Prostate gland (tissue), 2 donors: ENCODE data around the gene IP6K2. TPM values are rescaled to one million over a fixed set of nuclear protein-coding genes. Genes with fewer than 3 reads are reported as not detected.

Experiments
- DNase-seq: peaks from one replicate; pipeline ENCODE4 v3.0.0-alpha.2; 2019; ENCODE audit warnings: low spot score
- H3K27ac ChIP-seq, 2 donors: fragments of 200-600 bp; sonication (generic); 2 replicates each; pipeline ENCODE4 v1.5.1; 2017 to 2019
- H3K27me3 ChIP-seq: fragments of 200-600 bp; sonication (generic); replicated peaks from 2 replicates; pipeline ENCODE4 v1.5.1; 2019; ENCODE audit not compliant: insufficient read depth
- H3K36me3 ChIP-seq, 2 donors: fragments of 200-600 bp; sonication (generic); 1 replicate in 1 of 2; 2 replicates in 1 of 2; pipeline versions ENCODE4 v1.5.1 to v1.8.1; 2017 to 2019
- H3K4me1 ChIP-seq: fragments of 200-600 bp; sonication (generic); replicated peaks from 2 replicates; pipeline ENCODE4 v1.5.1; 2019
- H3K4me3 ChIP-seq, 2 donors: fragments of 200-600 bp; sonication (generic); 2 replicates each; pipeline ENCODE4 v1.5.1; 2017 to 2019
- H3K9me3 ChIP-seq: fragments of 200-600 bp; sonication (generic); 2 replicates; pipeline ENCODE4 v1.5.1; 2017
- POLR2A ChIP-seq: fragments of 450-650 bp; IDR thresholded peaks from one replicate; pipeline ENCODE4 v1.6.1; 2016; ENCODE audit warnings: antibody characterized with exemption, mild to moderate bottlenecking
- POLR2AphosphoS5 ChIP-seq: sonication (generic); formaldehyde crosslinking; IDR thresholded peaks from one replicate; pipeline ENCODE4 v1.6.1; 2017; ENCODE audit warnings: antibody characterized with exemption
- WGBS: methylation state at CpG from one replicate; pipeline ENCODE4 v1.1.5; 2018; 5-methylcytosine and 5-hydroxymethylcytosine counted together
- intact Hi-C: fragments of 100-400 bp; cut with DNase I; formaldehyde crosslinking; loops from one replicate; pipeline ENCODE4 v1.14.2; 2022
- total RNA-seq, 2 donors: library from RNA; depleted of rRNA; stranded (reverse); fragments of >200 nt; gene quantifications; one replicate each; pipeline ENCODE4 v1.1.0, GENCODE V29; 2016
- TF ChIP-seq, protein P1 (sequence below), 4 experiments: fragments of 200-600 bp in 2 of 4; fragments of 450-650 bp in 2 of 4; sonication (generic) in 2 of 4; IDR thresholded peaks; 1 replicate in 3 of 4; 2 replicates in 1 of 4; pipeline ENCODE4 v1.5.1; 2016 to 2019; ENCODE audit warnings: antibody characterized with exemption in 4 of 4, mild to moderate bottlenecking in 2 of 4, moderate library complexity in 2 of 4

The IP6K2 gene
- total RNA-seq, 2 donors from 2014 or later = 112 to 165 TPM

DNA sequence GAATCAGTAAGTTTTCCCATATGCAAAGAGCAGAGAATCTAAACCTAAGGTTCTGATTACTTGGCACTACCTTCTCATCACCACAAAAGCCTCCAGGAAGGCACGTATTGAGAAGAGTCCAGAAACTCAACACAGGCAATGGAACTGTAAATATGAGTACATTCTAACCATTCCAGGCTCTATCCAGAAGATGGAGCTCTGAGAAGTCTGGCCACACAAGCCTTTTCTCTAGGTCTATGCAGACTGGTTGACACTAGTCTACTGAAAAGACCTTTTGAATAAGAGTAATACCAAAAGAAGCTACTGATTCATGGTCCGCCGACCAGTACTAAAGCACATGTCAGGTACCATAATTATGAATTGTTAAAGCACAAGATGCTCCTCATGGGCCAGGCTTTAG is 19.1 kb downstream of the IP6K2 start:
- Histone ChIP-seq H3K27me3 (no peaks in the 10 kb centered on the region), H3K9me3 (no peaks in the 10 kb centered on the region), H3K27ac (no peak overlapping the region), H3K4me1 (peaks cover 5% of the 10 kb centered on the region), H3K36me3 (no peaks in the 10 kb centered on the region), H3K4me3 (no peak overlapping the region)
- 76% methylated on average over 3 of the region's 3 CpGs for WGBS
- intact Hi-C loops = no loop called here
- DNase-seq = no peak
- TF ChIP-seq POLR2A (no peak), POLR2AphosphoS5 (no peak)
- TF ChIP-seq, protein P1, sequence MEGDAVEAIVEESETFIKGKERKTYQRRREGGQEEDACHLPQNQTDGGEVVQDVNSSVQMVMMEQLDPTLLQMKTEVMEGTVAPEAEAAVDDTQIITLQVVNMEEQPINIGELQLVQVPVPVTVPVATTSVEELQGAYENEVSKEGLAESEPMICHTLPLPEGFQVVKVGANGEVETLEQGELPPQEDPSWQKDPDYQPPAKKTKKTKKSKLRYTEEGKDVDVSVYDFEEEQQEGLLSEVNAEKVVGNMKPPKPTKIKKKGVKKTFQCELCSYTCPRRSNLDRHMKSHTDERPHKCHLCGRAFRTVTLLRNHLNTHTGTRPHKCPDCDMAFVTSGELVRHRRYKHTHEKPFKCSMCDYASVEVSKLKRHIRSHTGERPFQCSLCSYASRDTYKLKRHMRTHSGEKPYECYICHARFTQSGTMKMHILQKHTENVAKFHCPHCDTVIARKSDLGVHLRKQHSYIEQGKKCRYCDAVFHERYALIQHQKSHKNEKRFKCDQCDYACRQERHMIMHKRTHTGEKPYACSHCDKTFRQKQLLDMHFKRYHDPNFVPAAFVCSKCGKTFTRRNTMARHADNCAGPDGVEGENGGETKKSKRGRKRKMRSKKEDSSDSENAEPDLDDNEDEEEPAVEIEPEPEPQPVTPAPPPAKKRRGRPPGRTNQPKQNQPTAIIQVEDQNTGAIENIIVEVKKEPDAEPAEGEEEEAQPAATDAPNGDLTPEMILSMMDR (IDR thresholded peaks at IDR 0.05) = no peak

DNA sequence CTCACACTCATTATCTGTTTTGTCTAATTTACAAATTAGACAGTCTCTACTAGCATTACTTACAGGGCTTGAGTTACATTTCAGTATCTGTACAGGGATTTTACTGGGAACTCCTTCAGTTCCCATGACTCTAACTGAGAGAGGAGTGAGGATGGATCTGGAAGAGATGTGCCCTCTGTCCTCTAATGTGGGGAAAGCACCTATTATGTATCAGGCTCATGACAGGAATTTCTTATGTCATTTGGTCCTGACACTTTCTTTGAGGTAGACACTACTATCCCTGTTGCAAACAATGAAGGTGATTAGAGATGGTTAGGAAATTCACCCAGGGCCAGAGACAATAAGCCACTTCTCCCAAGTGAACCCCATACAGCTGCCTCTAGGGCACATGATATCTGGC is 20.4 kb downstream of the IP6K2 start:
- H3K27ac ChIP-seq = peak overlapping the region; percentile 74 to 76
- TF ChIP-seq POLR2AphosphoS5 (no peak), POLR2A (no peak)
- TF ChIP-seq, protein P1 (IDR thresholded peaks at IDR 0.05) = no peak
- peaks cover 0 to 8% of the 10 kb centered on the region in 2 donors for H3K36me3 ChIP-seq
- DNase-seq = no peak
- intact Hi-C loops = no loop called here
- no peaks in the 10 kb centered on the region for H3K27me3 ChIP-seq
- H3K4me3 ChIP-seq = no peak overlapping the region
- no peaks in the 10 kb centered on the region for H3K9me3 ChIP-seq
- H3K4me1 ChIP-seq = peaks cover 5% of the 10 kb centered on the region

GRCh38 chr3:48696156-48696555 is 20.9 kb downstream of the IP6K2 start:
- peak overlapping the region; percentile 74 to 76 for H3K27ac ChIP-seq
- DNase-seq = no peak
- H3K27me3 ChIP-seq = no peaks in the 10 kb centered on the region
- intact Hi-C loops = no loop called here
- no peak for TF ChIP-seq POLR2A
- TF ChIP-seq, protein P1 (IDR thresholded peaks at IDR 0.05) = no peak
- TF ChIP-seq POLR2AphosphoS5 = no peak
- no peak overlapping the region for H3K4me3 ChIP-seq
- peaks cover 5% of the 10 kb centered on the region for H3K4me1 ChIP-seq
- H3K9me3 ChIP-seq = no peaks in the 10 kb centered on the region
- peaks cover 0 to 8% of the 10 kb centered on the region in 2 donors for H3K36me3 ChIP-seq
- WGBS = 83% methylated on average over 5 of the region's 5 CpGs

DNA sequence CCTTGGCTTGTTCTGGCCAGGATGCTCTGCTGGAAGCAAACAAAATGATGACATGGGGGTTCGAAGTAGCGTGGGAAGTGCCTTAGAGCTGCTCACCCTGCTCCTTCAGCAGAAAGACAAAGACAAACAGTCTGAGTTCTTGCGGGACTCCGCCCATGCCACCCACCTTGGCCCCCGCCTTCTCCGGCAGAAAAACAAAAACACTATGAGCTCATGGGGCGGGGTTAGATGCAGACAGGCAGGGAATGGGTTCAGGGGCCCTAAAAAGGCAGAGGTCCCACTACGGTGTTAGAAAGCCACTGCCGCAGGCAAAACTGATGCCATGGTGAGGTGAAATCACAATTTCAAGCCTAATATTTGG is 21.6 kb downstream of the IP6K2 start:
- peak overlapping the region; percentile 20 to 27 for H3K4me3 ChIP-seq
- intact Hi-C loops = no loop called here
- peaks cover 0 to 8% of the 10 kb centered on the region in 2 donors for H3K36me3 ChIP-seq
- DNase-seq = peak; percentile 47
- no peaks in the 10 kb centered on the region for H3K9me3 ChIP-seq
- 26% methylated on average over 9 of the region's 9 CpGs for WGBS
- H3K27ac ChIP-seq = peak overlapping the region; percentile 74 to 76
- no peaks in the 10 kb centered on the region for H3K27me3 ChIP-seq
- TF ChIP-seq POLR2AphosphoS5 = peak; percentile 21
- TF ChIP-seq, protein P1 (IDR thresholded peaks at IDR 0.05) = no peak
- no peak for TF ChIP-seq POLR2A
- H3K4me1 ChIP-seq = peaks cover 5% of the 10 kb centered on the region

GRCh38 chr3:48694610-48695392 is 22.2 kb downstream of the IP6K2 start:
- peak overlapping the region; percentile 74 to 76 for H3K27ac ChIP-seq
- no peaks in the 10 kb centered on the region for H3K9me3 ChIP-seq
- H3K36me3 ChIP-seq = peaks cover 0 to 8% of the 10 kb centered on the region in 2 donors
- H3K27me3 ChIP-seq = no peaks in the 10 kb centered on the region
- TF ChIP-seq, protein P1 (IDR thresholded peaks at IDR 0.05) = no peak
- TF ChIP-seq POLR2A (no peak), POLR2AphosphoS5 (peak; percentile 53)
- intact Hi-C loops = no loop called here
- peak overlapping the region; percentile 20 to 27 for H3K4me3 ChIP-seq
- peaks cover 5% of the 10 kb centered on the region for H3K4me1 ChIP-seq
- peak; percentile 71 for DNase-seq
- 38% methylated on average over 23 of the region's 23 CpGs for WGBS
